ENCODE data around the gene PDE6C. TPM values are rescaled to one million over a fixed set of nuclear protein-coding genes. Genes with fewer than 3 reads are reported as not detected.

Gene PDE6C
- polyA plus RNA-seq, 1 experiment, result not detected

- no peaks in the 10 kb centered on the region for H3K9me3 ChIP-seq (ENCODE audit: control insufficient read depth, insufficient read depth, low read length)
- H3K27ac ChIP-seq (ENCODE audit: low read depth, low read length), result no peak overlapping the region
- no peak for TF ChIP-seq CTCF (IDR thresholded peaks at IDR 0.05; ENCODE audit: low read depth, low read length)
- no peak overlapping the region for H3K4me3 ChIP-seq (ENCODE audit: low read depth, low read length)
- no peak for DNase-seq (ENCODE audit: low read depth, low spot score)
- ChIA-PET POLR2A (no interaction called here), CTCF (no interaction called here)
- peaks cover 12% of the 10 kb centered on the region for H3K27me3 ChIP-seq (ENCODE audit: control insufficient read depth, insufficient read depth, low read length)
These were observed 18.6 kb upstream of the PDE6C start for GRCh38 chr10:93593749-93594148.

DNA sequence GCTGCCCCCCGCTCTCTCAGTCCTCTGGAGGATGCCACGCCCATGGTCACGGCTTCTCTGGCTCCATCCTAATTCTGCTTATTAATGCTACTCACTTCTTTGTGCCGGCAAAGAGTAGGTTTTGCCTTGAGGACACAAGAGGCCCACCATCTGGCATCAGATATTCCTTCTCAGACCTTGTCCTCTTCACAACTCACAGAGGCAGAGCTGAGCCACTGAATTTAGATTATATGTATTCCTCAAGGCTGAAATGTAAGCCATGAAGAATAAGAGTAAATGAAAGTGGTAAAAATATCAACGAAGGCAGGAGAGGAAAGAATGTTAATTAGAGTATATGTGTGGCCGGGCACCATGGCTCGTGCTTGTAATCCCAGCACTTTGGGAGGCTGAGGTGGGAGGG lies 17.8 kb upstream of the PDE6C start:
- no peak for DNase-seq (ENCODE audit: low read depth, low spot score)
- H3K27ac ChIP-seq (ENCODE audit: low read depth, low read length), result no peak overlapping the region
- H3K9me3 ChIP-seq (ENCODE audit: control insufficient read depth, insufficient read depth, low read length), result no peaks in the 10 kb centered on the region
- ChIA-PET CTCF (no interaction called here), POLR2A (no interaction called here)
- TF ChIP-seq CTCF (IDR thresholded peaks at IDR 0.05; ENCODE audit: low read depth, low read length), result no peak
- H3K27me3 ChIP-seq (ENCODE audit: control insufficient read depth, insufficient read depth, low read length), result peaks cover 11% of the 10 kb centered on the region
- H3K4me3 ChIP-seq (ENCODE audit: low read depth, low read length), result no peak overlapping the region

- no peak overlapping the region for H3K27ac ChIP-seq (ENCODE audit: low read depth, low read length)
- no peaks in the 10 kb centered on the region for H3K9me3 ChIP-seq (ENCODE audit: control insufficient read depth, insufficient read depth, low read length)
- no peak for DNase-seq (ENCODE audit: low read depth, low spot score)
- ChIA-PET CTCF (no interaction called here), POLR2A (no interaction called here)
- H3K27me3 ChIP-seq (ENCODE audit: control insufficient read depth, insufficient read depth, low read length), result peaks cover 21% of the 10 kb centered on the region
- H3K4me3 ChIP-seq (ENCODE audit: low read depth, low read length), result no peak overlapping the region
- no peak for TF ChIP-seq CTCF (IDR thresholded peaks at IDR 0.05; ENCODE audit: low read depth, low read length)
These were observed 16.8 kb upstream of the PDE6C start for GRCh38 chr10:93595378-93596161.

GRCh38 chr10:93596539-93596938 lies 15.8 kb upstream of the PDE6C start:
- DNase-seq (ENCODE audit: low read depth, low spot score), result no peak
- ChIA-PET POLR2A (no interaction called here), CTCF (interaction anchor here (1.0 kb wide), 1 partner anchor 42 kb away, joined by 3 read pairs; no protein-coding TSS in a partner anchor)
- TF ChIP-seq CTCF (IDR thresholded peaks at IDR 0.05; ENCODE audit: low read depth, low read length), result no peak
- Histone ChIP-seq H3K4me3 (ENCODE audit: low read depth, low read length) (no peak overlapping the region), H3K27ac (ENCODE audit: low read depth, low read length) (no peak overlapping the region), H3K27me3 (ENCODE audit: control insufficient read depth, insufficient read depth, low read length) (peaks cover 25% of the 10 kb centered on the region), H3K9me3 (ENCODE audit: control insufficient read depth, insufficient read depth, low read length) (no peaks in the 10 kb centered on the region; the same call in 1 of the 2 replicates)

DNA sequence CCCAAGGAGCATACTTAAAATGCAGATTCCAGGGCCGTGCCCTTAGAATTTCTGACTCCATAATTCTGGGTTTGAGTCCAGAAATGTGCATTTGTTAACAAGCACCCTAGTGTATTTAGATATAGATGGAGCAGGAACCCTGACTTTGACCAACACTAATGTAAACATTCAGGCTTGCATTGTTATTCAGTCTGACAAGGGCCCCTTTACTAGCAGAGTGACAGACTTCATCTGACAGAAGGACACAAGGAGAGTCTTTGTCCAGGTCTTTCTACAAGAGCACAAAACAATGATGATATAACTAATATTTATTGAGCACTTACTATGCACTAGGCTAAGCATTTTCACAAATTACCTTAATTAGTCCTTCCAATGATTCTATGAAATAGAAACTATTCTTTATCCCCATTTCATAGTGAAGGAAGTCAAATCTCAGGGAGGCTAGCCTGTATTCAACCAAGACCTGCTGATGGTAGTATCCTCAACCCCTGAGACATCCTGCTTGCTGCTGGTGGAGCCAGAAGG lies 15.2 kb upstream of the PDE6C start:
- peaks cover 28% of the 10 kb centered on the region for H3K27me3 ChIP-seq (ENCODE audit: control insufficient read depth, insufficient read depth, low read length)
- H3K27ac ChIP-seq (ENCODE audit: low read depth, low read length), result no peak overlapping the region
- no peak for TF ChIP-seq CTCF (IDR thresholded peaks at IDR 0.05; ENCODE audit: low read depth, low read length)
- DNase-seq (ENCODE audit: low read depth, low spot score), result no peak
- CTCF ChIA-PET, result interaction anchor here (1.0 kb wide), 1 partner anchor 42 kb away, joined by 3 read pairs; no protein-coding TSS in a partner anchor
- no peaks in the 10 kb centered on the region; the same call in 1 of the 2 replicates for H3K9me3 ChIP-seq (ENCODE audit: control insufficient read depth, insufficient read depth, low read length)
- POLR2A ChIA-PET, result no interaction called here
- H3K4me3 ChIP-seq (ENCODE audit: low read depth, low read length), result no peak overlapping the region

Measured in AG04450 (cell line).